K562 (cell line): Measurements from ENCODE around the gene CD93. TPM values are rescaled to one million over a fixed set of nuclear protein-coding genes. Genes with fewer than 3 reads are reported as not detected.

ENCODE experiments used
- BHLHE40 ChIP-seq: IDR thresholded peaks from 2 replicates; pipeline ENCODE4 v1.6.1; 2011; ENCODE audit warnings: low read length, improper control_type of control experiment
- CCNT2 ChIP-seq: IDR thresholded peaks from 2 replicates; pipeline ENCODE4 v1.6.1; 2011; ENCODE audit warnings: borderline replicate concordance, low read depth, mild to moderate bottlenecking, moderate library complexity, mixed read lengths, low read length; ENCODE audit not compliant: insufficient read length; ENCODE audit errors: extremely low read depth
- ELK3 ChIP-seq: fragments of 450-650 bp; formaldehyde crosslinking; IDR thresholded peaks from 2 replicates; pipeline ENCODE4 v1.4.0; 2020; ENCODE audit warnings: mild to moderate bottlenecking
- ETV5 ChIP-seq: sonication (generic); formaldehyde crosslinking; IDR thresholded peaks from 2 replicates; pipeline ENCODE4 v1.4.0; 2020; ENCODE audit warnings: low read depth, mild to moderate bottlenecking, missing genetic modification reagents
- HDAC1 ChIP-seq, 2 experiments: fragments of 450-650 bp; IDR thresholded peaks; 2 replicates each; pipeline ENCODE4 v1.6.1; 2016 to 2017; ENCODE audit warnings: inconsistent platforms in 1 of 2, mild to moderate bottlenecking in 1 of 2, moderate library complexity in 1 of 2
- HDAC2 ChIP-seq: fragments of 450-650 bp; IDR thresholded peaks from 2 replicates; pipeline ENCODE4 v1.6.1; 2016; ENCODE audit warnings: mild to moderate bottlenecking
- HDGF ChIP-seq: fragments of 450-650 bp; IDR thresholded peaks from 2 replicates; pipeline ENCODE4 v1.6.1; 2016
- ILK ChIP-seq: fragments of 450-650 bp; IDR thresholded peaks from 2 replicates; pipeline ENCODE4 v1.6.1; 2016; ENCODE audit warnings: missing genetic modification characterization, low read depth, mild to moderate bottlenecking, missing compliant biosample characterization, moderate library complexity, borderline replicate concordance
- NEUROD1 ChIP-seq: fragments of 150-350 bp; IDR thresholded peaks from 2 replicates; pipeline ENCODE4 v1.6.1; 2014; ENCODE audit warnings: borderline replicate concordance, low read length, low read depth; ENCODE audit not compliant: partially characterized antibody
- NR2C2 ChIP-seq, 2 experiments: fragments of 200-800 bp in 1 of 2; sonication (Bioruptor generic) in 1 of 2; sonication (generic) in 1 of 2; formaldehyde crosslinking in 1 of 2; IDR thresholded peaks; 2 replicates each; pipeline versions ENCODE4 v1.6.1 to v1.8.0; 2016 to 2022; ENCODE audit warnings: mild to moderate bottlenecking in 1 of 2, missing compliant biosample characterization in 1 of 2, missing genetic modification characterization in 1 of 2, missing genetic modification reagents in 1 of 2
- RNF2 ChIP-seq: sonication (generic); IDR thresholded peaks from 2 replicates; pipeline ENCODE4 v1.6.1; 2016
- TEAD1 ChIP-seq, 2 experiments: fragments of 450-650 bp in 1 of 2; sonication (generic) in 1 of 2; formaldehyde crosslinking; IDR thresholded peaks; 2 replicates each; pipeline versions ENCODE4 v1.4.0 to v1.8.0; 2020 to 2022; ENCODE audit warnings: mild to moderate bottlenecking in 2 of 2, missing genetic modification reagents in 1 of 2
- ZEB2 ChIP-seq: fragments of 450-650 bp; IDR thresholded peaks from 2 replicates; pipeline ENCODE4 v1.6.1; 2016
- ZZZ3 ChIP-seq: fragments of 450-650 bp; IDR thresholded peaks from 2 replicates; pipeline ENCODE4 v1.6.1; 2016; ENCODE audit warnings: antibody characterized with exemption, mild to moderate bottlenecking, moderate library complexity
- polyA plus RNA-seq, 8 experiments: library from polyadenylated mRNA; depleted of rRNA in 4 of 8; stranded (reverse) in 5 of 8; unstranded in 3 of 8; fragments of >200 nt; fragmentation: Nextera tagmentation in 2 of 8; fragmentation: Illumina TruSeq in 1 of 8; extraction: Ambion mirVana in 2 of 8; extraction: Trizol in 1 of 8; gene quantifications; 2 replicates each; pipeline versions ENCODE4 v1.2.1 to v1.2.3, GENCODE V29; 2011 to 2014; ENCODE audit warnings: inconsistent platforms in 1 of 8, missing spikeins in 1 of 8
- total RNA-seq, 7 experiments: library from RNA; depleted of rRNA in 6 of 7; stranded (reverse); fragments of >200 nt in 6 of 7; fragmentation: Illumina TruSeq in 2 of 7; extraction: Trizol in 2 of 7; gene quantifications; 2 replicates each; pipeline versions ENCODE4 v1.2.1 to v1.2.3, GENCODE V29; 2011 to 2021; ENCODE audit warnings: low replicate concordance in 1 of 7
- TF ChIP-seq, protein P1 (sequence below): fragments of 450-650 bp; formaldehyde crosslinking; IDR thresholded peaks from 2 replicates; pipeline ENCODE4 v1.4.0; 2020; ENCODE audit warnings: mild to moderate bottlenecking, moderate library complexity
- TF ChIP-seq, protein P2 (sequence below): fragments of 450-650 bp; IDR thresholded peaks from 2 replicates; pipeline ENCODE4 v1.6.1; 2014; ENCODE audit warnings: low read depth, mild to moderate bottlenecking, moderate library complexity, borderline replicate concordance
- TF ChIP-seq, protein P3 (sequence below): fragments of 450-650 bp; IDR thresholded peaks from 2 replicates; pipeline ENCODE4 v1.7.1; 2018; ENCODE audit warnings: mild to moderate bottlenecking, low read depth; ENCODE audit not compliant: partially characterized antibody
- TF ChIP-seq, protein P4 (sequence below): fragments of 150-350 bp; IDR thresholded peaks from 2 replicates; pipeline ENCODE4 v1.6.1; 2014; ENCODE audit warnings: low read depth, mild to moderate bottlenecking, low read length, borderline replicate concordance

The CD93 gene
- total and polyA plus RNA-seq, 9 of the 15 experiments (the other 6 are each of a cell fraction or from before 2014, with no cell fraction given) = 0.03 to 0.20 (median 0.05) TPM

DNA sequence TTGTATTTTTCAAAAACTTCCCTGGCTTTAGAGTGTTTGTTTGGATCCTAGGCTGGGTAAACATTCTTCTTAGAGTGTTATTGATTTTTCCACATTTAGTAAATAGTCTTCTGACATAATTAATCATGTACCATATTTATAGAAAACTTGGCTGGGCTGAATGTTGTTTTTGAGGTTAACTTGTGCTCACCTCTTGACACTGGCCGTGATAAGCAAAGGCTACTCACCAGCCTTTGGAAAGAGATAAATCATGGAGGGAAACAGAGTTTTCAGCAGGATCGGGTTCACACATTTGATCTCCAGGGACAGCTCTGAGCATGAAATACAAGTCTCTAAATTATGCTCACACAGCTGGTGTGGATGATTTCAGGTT is 6.2 kb upstream of the CD93 start (continued):
- TF ChIP-seq, protein P1, sequence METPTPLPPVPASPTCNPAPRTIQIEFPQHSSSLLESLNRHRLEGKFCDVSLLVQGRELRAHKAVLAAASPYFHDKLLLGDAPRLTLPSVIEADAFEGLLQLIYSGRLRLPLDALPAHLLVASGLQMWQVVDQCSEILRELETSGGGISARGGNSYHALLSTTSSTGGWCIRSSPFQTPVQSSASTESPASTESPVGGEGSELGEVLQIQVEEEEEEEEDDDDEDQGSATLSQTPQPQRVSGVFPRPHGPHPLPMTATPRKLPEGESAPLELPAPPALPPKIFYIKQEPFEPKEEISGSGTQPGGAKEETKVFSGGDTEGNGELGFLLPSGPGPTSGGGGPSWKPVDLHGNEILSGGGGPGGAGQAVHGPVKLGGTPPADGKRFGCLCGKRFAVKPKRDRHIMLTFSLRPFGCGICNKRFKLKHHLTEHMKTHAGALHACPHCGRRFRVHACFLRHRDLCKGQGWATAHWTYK (CRISPR knock-in tag) = no peak
- TF ChIP-seq ILK = no peak
- no peak for TF ChIP-seq ETV5 (CRISPR knock-in tag)
- no peak for TF ChIP-seq ZZZ3
- TF ChIP-seq BHLHE40 = no peak
- TF ChIP-seq ZEB2 = no peak
- no peak for TF ChIP-seq TEAD1 (CRISPR knock-in tag; IDR thresholded peaks at IDR 0.05)
- TF ChIP-seq ELK3 (CRISPR knock-in tag) = no peak
- TF ChIP-seq RNF2 = 0 out of 2 replicates have a peak, but pooled peaks have one; percentile 42
- TF ChIP-seq, protein P2, sequence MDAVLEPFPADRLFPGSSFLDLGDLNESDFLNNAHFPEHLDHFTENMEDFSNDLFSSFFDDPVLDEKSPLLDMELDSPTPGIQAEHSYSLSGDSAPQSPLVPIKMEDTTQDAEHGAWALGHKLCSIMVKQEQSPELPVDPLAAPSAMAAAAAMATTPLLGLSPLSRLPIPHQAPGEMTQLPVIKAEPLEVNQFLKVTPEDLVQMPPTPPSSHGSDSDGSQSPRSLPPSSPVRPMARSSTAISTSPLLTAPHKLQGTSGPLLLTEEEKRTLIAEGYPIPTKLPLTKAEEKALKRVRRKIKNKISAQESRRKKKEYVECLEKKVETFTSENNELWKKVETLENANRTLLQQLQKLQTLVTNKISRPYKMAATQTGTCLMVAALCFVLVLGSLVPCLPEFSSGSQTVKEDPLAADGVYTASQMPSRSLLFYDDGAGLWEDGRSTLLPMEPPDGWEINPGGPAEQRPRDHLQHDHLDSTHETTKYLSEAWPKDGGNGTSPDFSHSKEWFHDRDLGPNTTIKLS = no peak
- TF ChIP-seq NR2C2 (CRISPR knock-in tag; IDR thresholded peaks at IDR 0.05) = no peak
- peak; percentile 40 for TF ChIP-seq NR2C2 (tag; IDR thresholded peaks at IDR 0.05)
- peak; percentile 73 for TF ChIP-seq NEUROD1
- TF ChIP-seq, protein P3, sequence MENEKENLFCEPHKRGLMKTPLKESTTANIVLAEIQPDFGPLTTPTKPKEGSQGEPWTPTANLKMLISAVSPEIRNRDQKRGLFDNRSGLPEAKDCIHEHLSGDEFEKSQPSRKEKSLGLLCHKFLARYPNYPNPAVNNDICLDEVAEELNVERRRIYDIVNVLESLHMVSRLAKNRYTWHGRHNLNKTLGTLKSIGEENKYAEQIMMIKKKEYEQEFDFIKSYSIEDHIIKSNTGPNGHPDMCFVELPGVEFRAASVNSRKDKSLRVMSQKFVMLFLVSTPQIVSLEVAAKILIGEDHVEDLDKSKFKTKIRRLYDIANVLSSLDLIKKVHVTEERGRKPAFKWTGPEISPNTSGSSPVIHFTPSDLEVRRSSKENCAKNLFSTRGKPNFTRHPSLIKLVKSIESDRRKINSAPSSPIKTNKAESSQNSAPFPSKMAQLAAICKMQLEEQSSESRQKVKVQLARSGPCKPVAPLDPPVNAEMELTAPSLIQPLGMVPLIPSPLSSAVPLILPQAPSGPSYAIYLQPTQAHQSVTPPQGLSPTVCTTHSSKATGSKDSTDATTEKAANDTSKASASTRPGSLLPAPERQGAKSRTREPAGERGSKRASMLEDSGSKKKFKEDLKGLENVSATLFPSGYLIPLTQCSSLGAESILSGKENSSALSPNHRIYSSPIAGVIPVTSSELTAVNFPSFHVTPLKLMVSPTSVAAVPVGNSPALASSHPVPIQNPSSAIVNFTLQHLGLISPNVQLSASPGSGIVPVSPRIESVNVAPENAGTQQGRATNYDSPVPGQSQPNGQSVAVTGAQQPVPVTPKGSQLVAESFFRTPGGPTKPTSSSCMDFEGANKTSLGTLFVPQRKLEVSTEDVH = no peak
- TF ChIP-seq HDGF = no peak
- TF ChIP-seq, protein P4, sequence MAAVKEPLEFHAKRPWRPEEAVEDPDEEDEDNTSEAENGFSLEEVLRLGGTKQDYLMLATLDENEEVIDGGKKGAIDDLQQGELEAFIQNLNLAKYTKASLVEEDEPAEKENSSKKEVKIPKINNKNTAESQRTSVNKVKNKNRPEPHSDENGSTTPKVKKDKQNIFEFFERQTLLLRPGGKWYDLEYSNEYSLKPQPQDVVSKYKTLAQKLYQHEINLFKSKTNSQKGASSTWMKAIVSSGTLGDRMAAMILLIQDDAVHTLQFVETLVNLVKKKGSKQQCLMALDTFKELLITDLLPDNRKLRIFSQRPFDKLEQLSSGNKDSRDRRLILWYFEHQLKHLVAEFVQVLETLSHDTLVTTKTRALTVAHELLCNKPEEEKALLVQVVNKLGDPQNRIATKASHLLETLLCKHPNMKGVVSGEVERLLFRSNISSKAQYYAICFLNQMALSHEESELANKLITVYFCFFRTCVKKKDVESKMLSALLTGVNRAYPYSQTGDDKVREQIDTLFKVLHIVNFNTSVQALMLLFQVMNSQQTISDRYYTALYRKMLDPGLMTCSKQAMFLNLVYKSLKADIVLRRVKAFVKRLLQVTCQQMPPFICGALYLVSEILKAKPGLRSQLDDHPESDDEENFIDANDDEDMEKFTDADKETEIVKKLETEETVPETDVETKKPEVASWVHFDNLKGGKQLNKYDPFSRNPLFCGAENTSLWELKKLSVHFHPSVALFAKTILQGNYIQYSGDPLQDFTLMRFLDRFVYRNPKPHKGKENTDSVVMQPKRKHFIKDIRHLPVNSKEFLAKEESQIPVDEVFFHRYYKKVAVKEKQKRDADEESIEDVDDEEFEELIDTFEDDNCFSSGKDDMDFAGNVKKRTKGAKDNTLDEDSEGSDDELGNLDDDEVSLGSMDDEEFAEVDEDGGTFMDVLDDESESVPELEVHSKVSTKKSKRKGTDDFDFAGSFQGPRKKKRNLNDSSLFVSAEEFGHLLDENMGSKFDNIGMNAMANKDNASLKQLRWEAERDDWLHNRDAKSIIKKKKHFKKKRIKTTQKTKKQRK = no peak
- no peak for TF ChIP-seq HDAC1 (IDR thresholded peaks at IDR 0.05)
- TF ChIP-seq CCNT2 = no peak
- TF ChIP-seq HDAC2 = no peak
